ENCODE measurements around the gene SIM2.

DNA sequence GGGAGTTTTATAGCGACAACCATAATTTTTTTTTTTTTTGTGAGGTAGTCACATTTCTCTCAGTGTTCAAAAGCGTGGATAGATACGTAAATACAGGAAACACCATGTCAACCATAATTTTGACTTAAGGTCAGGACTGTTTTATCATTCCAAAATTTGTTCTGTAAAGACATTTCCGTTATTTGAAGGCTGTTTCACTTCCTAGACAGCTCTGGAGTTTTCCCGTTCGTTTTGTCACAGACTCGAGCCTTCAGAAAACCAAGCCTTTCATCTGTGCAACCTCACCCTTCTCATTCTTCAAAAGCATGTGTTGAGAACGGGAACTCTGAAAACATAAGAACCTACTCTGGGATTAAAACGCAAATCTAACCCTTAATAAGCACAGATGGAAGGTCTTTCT, 17.9 kb downstream of the SIM2 start:
- TF ChIP-seq, protein P1, sequence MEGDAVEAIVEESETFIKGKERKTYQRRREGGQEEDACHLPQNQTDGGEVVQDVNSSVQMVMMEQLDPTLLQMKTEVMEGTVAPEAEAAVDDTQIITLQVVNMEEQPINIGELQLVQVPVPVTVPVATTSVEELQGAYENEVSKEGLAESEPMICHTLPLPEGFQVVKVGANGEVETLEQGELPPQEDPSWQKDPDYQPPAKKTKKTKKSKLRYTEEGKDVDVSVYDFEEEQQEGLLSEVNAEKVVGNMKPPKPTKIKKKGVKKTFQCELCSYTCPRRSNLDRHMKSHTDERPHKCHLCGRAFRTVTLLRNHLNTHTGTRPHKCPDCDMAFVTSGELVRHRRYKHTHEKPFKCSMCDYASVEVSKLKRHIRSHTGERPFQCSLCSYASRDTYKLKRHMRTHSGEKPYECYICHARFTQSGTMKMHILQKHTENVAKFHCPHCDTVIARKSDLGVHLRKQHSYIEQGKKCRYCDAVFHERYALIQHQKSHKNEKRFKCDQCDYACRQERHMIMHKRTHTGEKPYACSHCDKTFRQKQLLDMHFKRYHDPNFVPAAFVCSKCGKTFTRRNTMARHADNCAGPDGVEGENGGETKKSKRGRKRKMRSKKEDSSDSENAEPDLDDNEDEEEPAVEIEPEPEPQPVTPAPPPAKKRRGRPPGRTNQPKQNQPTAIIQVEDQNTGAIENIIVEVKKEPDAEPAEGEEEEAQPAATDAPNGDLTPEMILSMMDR (conservative IDR thresholded peaks at IDR 0.05; ENCODE audit: low read length) = no peak
- no peak for TF ChIP-seq EZH2phosphoT487 (IDR thresholded peaks at IDR 0.05; ENCODE audit: borderline replicate concordance, low read depth, low read length)

Measured in OCI-LY7 (cell line).